Type B pancreatic cell (in vitro differentiated cells): ENCODE data around the gene HNRNPR. TPM values are rescaled to one million over a fixed set of nuclear protein-coding genes. Genes with fewer than 3 reads are reported as not detected.

Source experiments
- DNase-seq: peaks from one replicate; pipeline ENCODE4 v3.0.0; 2021; ENCODE audit warnings: mixed read lengths; ENCODE audit not compliant: unreplicated experiment; ENCODE audit errors: extremely low spot score
- H3K27ac Mint-ChIP-seq: 2 replicates; pipeline ENCODE4 v1.8.0; 2021; ENCODE audit warnings: mild to moderate bottlenecking, mixed read lengths
- H3K27me3 Mint-ChIP-seq: 2 replicates; pipeline ENCODE4 v1.8.0; 2021; ENCODE audit warnings: mixed read lengths
- H3K36me3 Mint-ChIP-seq: 2 replicates; pipeline ENCODE4 v1.8.0; 2021; ENCODE audit warnings: mixed read lengths
- H3K4me1 Mint-ChIP-seq: one replicate; pipeline ENCODE4 v1.8.0; 2021; ENCODE audit warnings: mixed read lengths; ENCODE audit not compliant: unreplicated experiment
- H3K4me3 Mint-ChIP-seq: 2 replicates; pipeline ENCODE4 v1.8.0; 2021; ENCODE audit warnings: mild to moderate bottlenecking, mixed read lengths
- H3K9me3 Mint-ChIP-seq: 2 replicates; pipeline ENCODE4 v1.8.0; 2021; ENCODE audit warnings: mixed read lengths
- CTCF ChIP-seq: fragments of 200-600 bp; sonication (generic); conservative IDR thresholded peaks from 2 replicates; pipeline ENCODE4 v1.5.0; 2021; ENCODE audit warnings: antibody characterized with exemption, mild to moderate bottlenecking
- long read RNA-seq: library from polyadenylated mRNA; unstranded; transcript quantifications from one replicate; pipeline ENCODE4 v2.0.0, GENCODE V29; 2020
- total RNA-seq: library from RNA; stranded (reverse); gene quantifications from 2 replicates; pipeline ENCODE4 v1.2.1, GENCODE V29; 2021; ENCODE audit warnings: low replicate concordance

HNRNPR gene
- total RNA-seq, result 142 and 210 TPM in 2 replicates
- long read RNA-seq, full-length matches to known transcripts, result 143 of 544 reads
- long read RNA-seq, partial matches to known transcripts, result 361 of 544 reads
- long read RNA-seq, other reads (novel, unspliced or antisense), result 40 of 544 reads

- H3K9me3 Mint-ChIP-seq, result no peaks in the 10 kb centered on the region
- H3K27ac Mint-ChIP-seq, result peak within 1 kb of the TSS; percentile 99
- H3K4me1 Mint-ChIP-seq, result peaks cover 42% of the 10 kb centered on the region
- no peak for TF ChIP-seq CTCF
- peak within 1 kb of the TSS; percentile 96 for H3K4me3 Mint-ChIP-seq
- H3K36me3 Mint-ChIP-seq, result peaks cover 9% of the 10 kb centered on the region
- peak; percentile 100 for DNase-seq
- H3K27me3 Mint-ChIP-seq, result no peaks in the 10 kb centered on the region
Observed at GRCh38 chr1:23344111-23344986, at the start of gene HNRNPR. Gene HNRNPR, minus strand, starts transcription at chr1:23344284. Its CDS starts 3,276 bp downstream, at chr1:23341008.

- no peak for TF ChIP-seq CTCF
- no peak overlapping the region for H3K4me3 Mint-ChIP-seq
- peaks cover 5% of the 10 kb centered on the region for H3K36me3 Mint-ChIP-seq
- H3K27ac Mint-ChIP-seq, result peak overlapping the region; percentile 43
- H3K27me3 Mint-ChIP-seq, result peaks cover 2% of the 10 kb centered on the region
- DNase-seq, result no peak
- H3K4me1 Mint-ChIP-seq, result peaks cover 22% of the 10 kb centered on the region
- no peaks in the 10 kb centered on the region for H3K9me3 Mint-ChIP-seq
Observed at GRCh38 chr1:23393706-23394105, 49.6 kb upstream of the HNRNPR start.

- peaks cover 5% of the 10 kb centered on the region for H3K36me3 Mint-ChIP-seq
- H3K4me1 Mint-ChIP-seq, result peaks cover 22% of the 10 kb centered on the region
- no peaks in the 10 kb centered on the region for H3K9me3 Mint-ChIP-seq
- no peak overlapping the region for H3K27ac Mint-ChIP-seq
- TF ChIP-seq CTCF, result no peak
- no peak for DNase-seq
- peaks cover 2% of the 10 kb centered on the region for H3K27me3 Mint-ChIP-seq
- no peak overlapping the region for H3K4me3 Mint-ChIP-seq
Observed at GRCh38 chr1:23392125-23392855, 48.2 kb upstream of the HNRNPR start.

GRCh38 chr1:23389837-23390321 lies 45.8 kb upstream of the HNRNPR start:
- Mint-ChIP-seq H3K27ac (no peak overlapping the region), H3K27me3 (peaks cover 2% of the 10 kb centered on the region), H3K4me3 (no peak overlapping the region), H3K4me1 (peaks cover 17% of the 10 kb centered on the region), H3K9me3 (no peaks in the 10 kb centered on the region), H3K36me3 (peaks cover 3% of the 10 kb centered on the region)
- TF ChIP-seq CTCF, result no peak
- DNase-seq, result no peak

GRCh38 chr1:23387494-23387893 lies 43.4 kb upstream of the HNRNPR start:
- no peak overlapping the region for H3K27ac Mint-ChIP-seq
- H3K4me3 Mint-ChIP-seq, result no peak overlapping the region
- peaks cover 1% of the 10 kb centered on the region for H3K36me3 Mint-ChIP-seq
- H3K4me1 Mint-ChIP-seq, result peaks cover 9% of the 10 kb centered on the region
- H3K9me3 Mint-ChIP-seq, result no peaks in the 10 kb centered on the region
- no peak for TF ChIP-seq CTCF
- peaks cover 2% of the 10 kb centered on the region for H3K27me3 Mint-ChIP-seq
- DNase-seq, result no peak
